Measurements from ENCODE around the gene SLC6A19.

SLC6A19 gene

DNA sequence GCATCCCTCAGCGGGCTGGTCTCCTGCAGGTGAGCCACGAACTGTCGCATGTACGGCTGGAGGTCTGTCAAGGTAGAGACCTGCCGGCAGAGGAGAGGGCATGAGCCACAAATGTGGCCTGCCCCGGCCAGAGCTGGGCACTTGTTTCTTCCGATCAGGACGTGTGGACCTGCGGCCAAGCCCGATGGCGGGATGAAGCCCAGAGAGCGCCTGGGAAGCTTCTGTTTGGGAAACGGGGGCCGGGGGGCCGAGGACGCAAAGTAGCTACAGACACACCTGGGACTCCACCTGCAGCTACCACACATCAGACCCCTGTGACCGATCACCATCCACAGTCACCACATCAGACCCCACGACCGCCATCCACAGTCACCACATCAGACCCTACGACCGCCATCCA is 70.8 kb downstream of the SLC6A19 start:
- Mint-ChIP-seq H3K9me3 (no peaks in the 10 kb centered on the region), H3K27ac (no peak overlapping the region), H3K36me3 (ENCODE audit: low read depth) (peaks cover 15% of the 10 kb centered on the region), H3K4me3 (no peak overlapping the region), H3K4me1 (ENCODE audit: low read depth) (peaks cover 8% of the 10 kb centered on the region), H3K27me3 (ENCODE audit: low read depth) (no peaks in the 10 kb centered on the region)
- DNase-seq (ENCODE audit: low spot score), result no peak

DNA sequence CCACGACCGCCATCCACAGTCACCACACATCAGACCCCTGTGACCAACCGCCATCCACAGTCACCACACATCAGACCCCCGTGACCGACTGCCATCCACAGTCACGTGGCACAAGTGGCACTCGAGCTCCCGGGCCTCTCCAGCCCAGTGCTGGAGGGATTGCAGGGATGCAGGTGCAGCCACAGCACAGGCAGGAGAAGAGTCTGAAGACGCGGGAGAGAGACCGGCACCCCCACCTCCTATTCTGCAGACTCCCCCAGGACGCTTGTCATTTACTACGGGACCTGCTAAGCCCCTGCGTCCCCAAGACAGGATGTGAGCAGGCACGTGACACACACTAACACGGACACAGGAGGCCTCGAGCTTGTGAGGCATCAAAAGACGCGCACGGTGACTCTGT is 72.3 kb downstream of the SLC6A19 start:
- Mint-ChIP-seq H3K4me1 (ENCODE audit: low read depth) (peaks cover 4% of the 10 kb centered on the region), H3K4me3 (no peak overlapping the region), H3K27ac (no peak overlapping the region), H3K9me3 (no peaks in the 10 kb centered on the region), H3K27me3 (ENCODE audit: low read depth) (no peaks in the 10 kb centered on the region), H3K36me3 (ENCODE audit: low read depth) (peaks cover 18% of the 10 kb centered on the region)
- no peak for DNase-seq (ENCODE audit: low spot score)

DNA sequence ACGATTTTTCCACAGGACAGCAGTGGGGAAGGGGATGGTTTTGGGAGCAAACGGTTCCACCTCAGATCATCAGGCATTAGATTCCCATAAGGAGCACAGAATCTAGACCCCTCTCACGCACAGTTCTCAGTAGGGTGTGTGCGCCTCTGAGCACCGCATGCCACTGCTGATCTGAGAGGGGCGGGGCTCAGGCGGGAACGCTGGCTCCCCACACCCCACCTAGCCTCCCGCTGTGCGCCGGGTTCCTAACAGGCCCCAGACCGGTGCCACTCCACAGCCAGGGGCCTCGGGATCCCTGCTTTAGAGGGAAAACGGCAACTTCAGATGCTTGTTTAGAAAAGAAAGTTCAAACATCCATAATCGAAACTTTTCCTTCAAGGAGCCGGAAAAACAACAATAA is 73.1 kb downstream of the SLC6A19 start:
- Mint-ChIP-seq H3K4me1 (ENCODE audit: low read depth) (no peaks in the 10 kb centered on the region), H3K4me3 (no peak overlapping the region), H3K27ac (no peak overlapping the region), H3K36me3 (ENCODE audit: low read depth) (peaks cover 18% of the 10 kb centered on the region), H3K9me3 (no peaks in the 10 kb centered on the region), H3K27me3 (ENCODE audit: low read depth) (no peaks in the 10 kb centered on the region)
- no peak for DNase-seq (ENCODE audit: low spot score)
